SU-DHL-6 (cell line): ENCODE measurements around the gene GTPBP4.
A peak's percentile ranks its signal among the peaks of the same experiment; 100 is the strongest.

Experiments
- H2AFZ ChIP-seq: fragments of 200-600 bp; sonication (generic); 2 replicates; pipeline ENCODE4 v1.6.1; 2014; ENCODE audit warnings: low read depth, mild to moderate bottlenecking, moderate library complexity, mixed read lengths, antibody characterized with exemption, low read length; ENCODE audit not compliant: severe bottlenecking
- H3F3A ChIP-seq: fragments of 200-600 bp; shearing (Covaris generic); 2 replicates; pipeline ENCODE4 v1.6.0; 2016; ENCODE audit warnings: antibody characterized with exemption, mild to moderate bottlenecking; ENCODE audit not compliant: insufficient read depth
- H3K27ac ChIP-seq: fragments of 200-600 bp; sonication (generic); 2 replicates; pipeline ENCODE4 v1.5.1; 2016; ENCODE audit warnings: low read depth, mild to moderate bottlenecking, low read length, moderate library complexity, mixed read lengths
- H3K27me3 ChIP-seq: fragments of 200-600 bp; sonication (generic), shearing (Covaris generic); 2 replicates; pipeline ENCODE4 v1.6.0; 2014; ENCODE audit warnings: mild to moderate bottlenecking, low read length
- H3K36me3 ChIP-seq: fragments of 200-600 bp; sonication (generic); 2 replicates; pipeline ENCODE4 v1.6.1; 2014; ENCODE audit warnings: mild to moderate bottlenecking, low read length, mixed read lengths
- H3K4me2 ChIP-seq: fragments of 300-600, 200-600 bp; shearing (Covaris generic), sonication (generic); 2 replicates; pipeline ENCODE4 v1.6.0; 2014; ENCODE audit warnings: low read length, low read depth, mild to moderate bottlenecking; ENCODE audit not compliant: poor library complexity, severe bottlenecking
- H3K4me3 ChIP-seq: fragments of 200-600 bp; sonication (generic); 2 replicates; pipeline ENCODE4 v1.5.1; 2014; ENCODE audit warnings: antibody characterized with exemption, low read length, mild to moderate bottlenecking, mixed read lengths; ENCODE audit not compliant: insufficient read depth, poor library complexity, severe bottlenecking
- H3K79me2 ChIP-seq: fragments of 200-600 bp; sonication (generic); 2 replicates; pipeline ENCODE4 v1.6.1; 2014; ENCODE audit warnings: mild to moderate bottlenecking, low read length, moderate library complexity; ENCODE audit not compliant: insufficient read depth
- H3K9ac ChIP-seq: fragments of 200-600 bp; sonication (generic); 2 replicates; pipeline ENCODE4 v1.7.0; 2014; ENCODE audit warnings: mild to moderate bottlenecking, low read length
- H3K9me2 ChIP-seq: fragments of 200-600 bp; sonication (generic); replicated peaks from 2 replicates; pipeline ENCODE4 v1.6.1; 2014; ENCODE audit warnings: low read length; ENCODE audit not compliant: insufficient read depth
- H3K9me3 ChIP-seq: fragments of 200-600 bp; sonication (generic); 2 replicates; pipeline ENCODE4 v1.6.1; 2014; ENCODE audit warnings: low read length, mixed read lengths; ENCODE audit not compliant: insufficient read depth
- H4K20me1 ChIP-seq: fragments of 200-600 bp; sonication (generic); 2 replicates; pipeline ENCODE4 v1.6.1; 2014; ENCODE audit warnings: low read depth, mild to moderate bottlenecking, antibody characterized with exemption, low read length, moderate library complexity, mixed read lengths
- CTCF ChIP-seq: fragments of 200-600 bp; sonication (generic); IDR thresholded peaks from one replicate; pipeline ENCODE4 v1.5.1; 2017; ENCODE audit warnings: antibody characterized with exemption, mild to moderate bottlenecking, low read length, moderate library complexity; ENCODE audit not compliant: insufficient read depth, poor library complexity, severe bottlenecking
- EZH2phosphoT487 ChIP-seq: fragments of 200-600 bp; sonication (generic), shearing (Covaris generic); conservative IDR thresholded peaks from 2 replicates; pipeline ENCODE4 v1.6.1; 2018; ENCODE audit warnings: mild to moderate bottlenecking, antibody characterized with exemption, low read length, moderate library complexity, mixed read lengths

Gene GTPBP4

GRCh38 chr10:1044964-1045363, 56.7 kb downstream of the GTPBP4 start:
- Histone ChIP-seq H3K9me2 (no peaks in the 10 kb centered on the region), H3K27me3 (no peaks in the 10 kb centered on the region), H3K4me2 (peak overlapping the region; percentile 61), H3K27ac (peak overlapping the region; percentile 78), H3F3A (peaks cover 76% of the 10 kb centered on the region), H3K79me2 (peaks cover 49% of the 10 kb centered on the region), H4K20me1 (peaks cover 12% of the 10 kb centered on the region), H3K9me3 (no peaks in the 10 kb centered on the region), H2AFZ (no peak overlapping the region), H3K9ac (peak overlapping the region; percentile 47), H3K36me3 (peaks cover 46% of the 10 kb centered on the region), H3K4me3 (peak overlapping the region; percentile 31)
- TF ChIP-seq CTCF (no peak), EZH2phosphoT487 (no peak)

- peak overlapping the region; percentile 61 for H3K4me2 ChIP-seq
- H3K27me3 ChIP-seq, result no peaks in the 10 kb centered on the region
- peaks cover 45% of the 10 kb centered on the region for H3K36me3 ChIP-seq
- TF ChIP-seq CTCF (no peak), EZH2phosphoT487 (no peak)
- H3F3A ChIP-seq, result peaks cover 76% of the 10 kb centered on the region
- H3K79me2 ChIP-seq, result peaks cover 53% of the 10 kb centered on the region
- peak overlapping the region; percentile 47 for H3K9ac ChIP-seq
- no peaks in the 10 kb centered on the region for H3K9me2 ChIP-seq
- H3K27ac ChIP-seq, result peak overlapping the region; percentile 78
- H3K9me3 ChIP-seq, result no peaks in the 10 kb centered on the region
- H3K4me3 ChIP-seq, result peak overlapping the region; percentile 31
- no peak overlapping the region for H2AFZ ChIP-seq
- H4K20me1 ChIP-seq, result peaks cover 9% of the 10 kb centered on the region
These were observed 57.2 kb downstream of the GTPBP4 start for GRCh38 chr10:1045415-1045814.

GRCh38 chr10:1047937-1048336, 59.7 kb downstream of the GTPBP4 start:
- H4K20me1 ChIP-seq, result peaks cover 8% of the 10 kb centered on the region
- H3K4me3 ChIP-seq, result peak overlapping the region; percentile 81

More at GRCh38 chr10:1047937-1048336, 59.7 kb downstream of the GTPBP4 start:
- Histone ChIP-seq H3F3A (peaks cover 62% of the 10 kb centered on the region), H2AFZ (no peak overlapping the region), H3K9ac (peak overlapping the region; percentile 93), H3K4me2 (peak overlapping the region; percentile 83), H3K36me3 (peaks cover 33% of the 10 kb centered on the region), H3K9me3 (no peaks in the 10 kb centered on the region), H3K27me3 (no peaks in the 10 kb centered on the region), H3K79me2 (peaks cover 78% of the 10 kb centered on the region), H3K9me2 (no peaks in the 10 kb centered on the region), H3K27ac (peak overlapping the region; percentile 93)
- TF ChIP-seq CTCF, result no peak
- no peak for TF ChIP-seq EZH2phosphoT487
